ENCODE data around the gene SERTAD2.

The SERTAD2 gene

GRCh38 chr2:64678771-64679590 lies 25.3 kb upstream of the SERTAD2 start:
- ChIA-PET CTCF (interaction anchor here (0.8 to 2.1 kb wide), 2 partner anchors 15 to 24 kb away, joined by 4 to 9 read pairs; no protein-coding TSS in a partner anchor), POLR2A (no interaction called here)
- no peak for DNase-seq (ENCODE audit: low read depth, low spot score)
- no peak for TF ChIP-seq CTCF (IDR thresholded peaks at IDR 0.05; ENCODE audit: insufficient read depth, low read length, missing control alignments)
- H3K4me3 ChIP-seq (ENCODE audit: low read depth, low read length): no peak overlapping the region

DNA sequence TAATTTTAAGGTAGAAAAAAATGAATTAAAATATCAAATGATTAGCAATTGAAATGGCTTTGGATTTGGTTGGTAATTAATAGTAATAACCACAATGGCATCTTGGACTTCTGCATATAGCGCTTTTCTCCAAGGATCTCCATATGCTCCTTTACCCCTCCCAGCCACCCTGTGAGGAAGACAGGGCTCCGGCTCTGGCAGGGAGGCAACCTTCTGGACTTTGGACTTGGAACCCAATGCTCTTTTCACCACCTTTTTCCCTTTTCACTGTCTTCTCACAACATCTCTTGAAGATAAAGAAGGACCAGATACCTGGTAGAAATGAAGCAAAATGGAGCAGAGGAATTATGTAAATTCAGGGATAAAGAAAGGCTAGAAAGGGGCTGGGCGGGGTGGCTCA lies 23.8 kb upstream of the SERTAD2 start:
- CTCF ChIA-PET: no interaction called here
- no peak for TF ChIP-seq CTCF (IDR thresholded peaks at IDR 0.05; ENCODE audit: insufficient read depth, low read length, missing control alignments)
- H3K4me3 ChIP-seq (ENCODE audit: low read depth, low read length): no peak overlapping the region
- DNase-seq (ENCODE audit: low read depth, low spot score): no peak
- POLR2A ChIA-PET: interaction anchor here (0.6 kb wide), 1 partner anchor 19 kb away, joined by 4 read pairs; no protein-coding TSS in a partner anchor

DNA sequence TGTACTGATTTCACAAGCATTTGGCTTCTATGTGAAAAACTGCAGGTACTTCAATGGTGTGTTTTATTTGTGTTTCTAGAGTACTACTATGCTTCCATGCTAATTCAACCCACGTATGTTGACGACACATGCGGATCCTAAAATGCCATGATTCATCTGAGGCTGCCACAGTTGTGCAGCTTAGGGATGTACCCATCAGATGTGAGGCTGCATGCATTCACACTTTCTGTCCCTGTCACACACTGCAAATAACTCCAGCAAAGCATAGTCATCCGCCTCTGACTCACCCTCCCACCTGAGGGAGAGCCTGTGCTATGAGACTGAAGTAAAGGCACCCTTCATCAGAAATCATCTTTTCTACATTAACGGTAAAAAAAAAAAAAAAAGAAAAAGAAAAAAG lies 22.1 kb upstream of the SERTAD2 start:
- no peak for DNase-seq (ENCODE audit: low read depth, low spot score)
- ChIA-PET CTCF (interaction anchor here (0.7 to 1.0 kb wide), 3 partner anchors 11 to 89 kb away, joined by 3 to 4 read pairs (median 3); no protein-coding TSS in a partner anchor), POLR2A (no interaction called here)
- H3K4me3 ChIP-seq (ENCODE audit: low read depth, low read length): no peak overlapping the region
- no peak for TF ChIP-seq CTCF (IDR thresholded peaks at IDR 0.05; ENCODE audit: insufficient read depth, low read length, missing control alignments)

DNA sequence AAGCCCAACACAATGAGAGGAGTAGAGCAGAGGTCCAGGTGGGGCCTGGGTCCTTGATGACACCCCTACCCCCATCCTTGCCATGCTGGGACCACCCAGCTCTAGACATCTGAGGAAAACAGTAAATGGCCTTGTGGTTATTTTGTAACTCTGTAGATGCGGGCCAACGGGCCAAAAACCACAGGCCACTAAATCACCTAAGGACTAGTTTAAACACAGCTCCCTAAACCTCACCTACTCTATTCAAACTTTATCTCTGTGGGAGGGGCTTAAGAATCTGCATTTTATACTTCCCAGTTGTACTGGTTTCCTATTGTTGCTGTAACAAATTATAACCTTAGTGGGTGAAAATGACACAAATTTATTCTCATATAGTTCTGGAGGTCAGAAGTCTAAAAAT lies 19.0 kb upstream of the SERTAD2 start:
- TF ChIP-seq CTCF (IDR thresholded peaks at IDR 0.05; ENCODE audit: insufficient read depth, low read length, missing control alignments): no peak
- H3K4me3 ChIP-seq (ENCODE audit: low read depth, low read length): no peak overlapping the region
- ChIA-PET POLR2A (no interaction called here), CTCF (interaction anchor here (1.1 to 1.6 kb wide), 3 partner anchors 9 to 50 kb away, joined by 3 to 4 read pairs (median 4); no protein-coding TSS in a partner anchor)
- no peak for DNase-seq (ENCODE audit: low read depth, low spot score)

- POLR2A ChIA-PET: no interaction called here
- CTCF ChIA-PET: interaction anchor here (0.6 kb wide), 1 partner anchor 7 kb away, joined by 3 read pairs; no protein-coding TSS in a partner anchor
Measured at GRCh38 chr2:64670047-64670446, 16.3 kb upstream of the SERTAD2 start.

More at GRCh38 chr2:64670047-64670446, 16.3 kb upstream of the SERTAD2 start:
- no peak for TF ChIP-seq CTCF (IDR thresholded peaks at IDR 0.05; ENCODE audit: insufficient read depth, low read length, missing control alignments)
- H3K4me3 ChIP-seq (ENCODE audit: low read depth, low read length): no peak overlapping the region
- DNase-seq (ENCODE audit: low read depth, low spot score): no peak
